Bronchial epithelial cell (primary cell): Measurements from ENCODE around the gene CCR9. TPM values are rescaled to one million over a fixed set of nuclear protein-coding genes. Genes with fewer than 3 reads are reported as not detected.

Experiments
- DNase-seq: peaks from one replicate; pipeline ENCODE4 v3.0.0-alpha.2; 2010; ENCODE audit warnings: low read depth
- FAIRE-seq: peaks from 2 replicates; lab custom pipeline; 2011; peaks lifted over from hg19 to GRCh38; lab: Jason Lieb, UNC
- H3K27me3 ChIP-seq: 2 replicates; pipeline ENCODE4 v1.5.1; 2011; ENCODE audit warnings: low read length; ENCODE audit not compliant: control insufficient read depth, insufficient read depth
- H3K36me3 ChIP-seq: 2 replicates; pipeline ENCODE4 v1.5.1; 2011; ENCODE audit warnings: low read length; ENCODE audit not compliant: control insufficient read depth, insufficient read depth
- H3K4me3 ChIP-seq: 2 replicates; pipeline ENCODE4 v1.5.1; 2011; ENCODE audit warnings: mild to moderate bottlenecking, low read depth, low read length, control low read depth
- total RNA-seq: library from RNA; depleted of rRNA; stranded (reverse); fragments of >200 nt; gene quantifications from 2 replicates; pipeline ENCODE4 v1.2.1, GENCODE V29; 2014
- TF ChIP-seq, protein P1 (sequence below): IDR thresholded peaks from 2 replicates; pipeline ENCODE4 v1.5.1; 2011; ENCODE audit warnings: mild to moderate bottlenecking, moderate library complexity, low read length, control low read depth, inconsistent platforms; ENCODE audit not compliant: insufficient read depth, severe bottlenecking

CCR9 gene
- total RNA-seq, 1 donor from 2014 or later, result not detected

DNA sequence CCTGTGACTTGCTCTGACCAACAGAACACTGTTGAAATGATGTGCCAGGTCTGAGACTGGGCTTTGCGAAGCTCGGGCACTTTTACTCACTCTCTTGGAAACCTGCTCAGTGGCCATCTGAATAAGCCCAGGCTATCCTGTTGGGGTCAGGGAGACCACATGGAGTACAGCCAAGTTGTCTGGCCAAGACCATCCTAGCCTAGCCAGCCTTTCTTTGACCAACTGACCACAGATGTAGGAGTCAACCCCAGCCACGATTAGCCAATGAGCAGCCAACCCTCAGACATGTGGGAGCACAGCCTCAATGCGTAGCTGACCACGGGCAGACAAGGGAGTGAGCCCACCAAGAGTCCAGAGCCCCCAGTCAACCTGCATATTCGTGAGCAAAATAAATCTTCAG lies 26.1 kb downstream of the CCR9 start:
- H3K27me3 ChIP-seq, result peaks cover 5% of the 10 kb centered on the region
- no peaks in the 10 kb centered on the region for H3K36me3 ChIP-seq
- no peak for DNase-seq
- peak; percentile 32 for FAIRE-seq
- TF ChIP-seq, protein P1, sequence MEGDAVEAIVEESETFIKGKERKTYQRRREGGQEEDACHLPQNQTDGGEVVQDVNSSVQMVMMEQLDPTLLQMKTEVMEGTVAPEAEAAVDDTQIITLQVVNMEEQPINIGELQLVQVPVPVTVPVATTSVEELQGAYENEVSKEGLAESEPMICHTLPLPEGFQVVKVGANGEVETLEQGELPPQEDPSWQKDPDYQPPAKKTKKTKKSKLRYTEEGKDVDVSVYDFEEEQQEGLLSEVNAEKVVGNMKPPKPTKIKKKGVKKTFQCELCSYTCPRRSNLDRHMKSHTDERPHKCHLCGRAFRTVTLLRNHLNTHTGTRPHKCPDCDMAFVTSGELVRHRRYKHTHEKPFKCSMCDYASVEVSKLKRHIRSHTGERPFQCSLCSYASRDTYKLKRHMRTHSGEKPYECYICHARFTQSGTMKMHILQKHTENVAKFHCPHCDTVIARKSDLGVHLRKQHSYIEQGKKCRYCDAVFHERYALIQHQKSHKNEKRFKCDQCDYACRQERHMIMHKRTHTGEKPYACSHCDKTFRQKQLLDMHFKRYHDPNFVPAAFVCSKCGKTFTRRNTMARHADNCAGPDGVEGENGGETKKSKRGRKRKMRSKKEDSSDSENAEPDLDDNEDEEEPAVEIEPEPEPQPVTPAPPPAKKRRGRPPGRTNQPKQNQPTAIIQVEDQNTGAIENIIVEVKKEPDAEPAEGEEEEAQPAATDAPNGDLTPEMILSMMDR, result no peak
- H3K4me3 ChIP-seq, result no peak overlapping the region

GRCh38 chr3:45914362-45915058 lies 28.2 kb downstream of the CCR9 start:
- Histone ChIP-seq H3K27me3 (peaks cover 5% of the 10 kb centered on the region), H3K4me3 (no peak overlapping the region), H3K36me3 (no peaks in the 10 kb centered on the region)
- FAIRE-seq, result no peak
- DNase-seq, result no peak
- TF ChIP-seq, protein P1, result no peak

- TF ChIP-seq, protein P1, result no peak
- Histone ChIP-seq H3K36me3 (no peaks in the 10 kb centered on the region), H3K4me3 (no peak overlapping the region), H3K27me3 (peaks cover 5% of the 10 kb centered on the region)
- FAIRE-seq, result no peak
- no peak for DNase-seq
Measured at GRCh38 chr3:45915059-45915439, 28.7 kb downstream of the CCR9 start.

- H3K4me3 ChIP-seq, result no peak overlapping the region
- FAIRE-seq, result peak; percentile 94
- H3K36me3 ChIP-seq, result no peaks in the 10 kb centered on the region
- peaks cover 5% of the 10 kb centered on the region for H3K27me3 ChIP-seq
- peak; percentile 91 for DNase-seq
- TF ChIP-seq, protein P1, result no peak
Measured at GRCh38 chr3:45915518-45916231, 29.3 kb downstream of the CCR9 start.

- no peak overlapping the region for H3K4me3 ChIP-seq
- DNase-seq, result peak; percentile 27
Measured at GRCh38 chr3:45917146-45917898, 31.0 kb downstream of the CCR9 start.

More at GRCh38 chr3:45917146-45917898, 31.0 kb downstream of the CCR9 start:
- no peak for FAIRE-seq
- Histone ChIP-seq H3K27me3 (peaks cover 5% of the 10 kb centered on the region), H3K36me3 (no peaks in the 10 kb centered on the region)
- TF ChIP-seq, protein P1, result no peak
